NCI-H446 (cell line): Measurements from ENCODE around the gene FAM149A.

Source experiments
- DNase-seq, 2 experiments: peaks; one replicate each; lab custom pipeline; 2025; lab: John Stamatoyannopoulos, UW

The FAM149A gene

GRCh38 chr4:186104114-186104889 lies at the start of gene FAM149A:
Gene FAM149A (plus strand): TSS chr4:186104704.
- no peak for DNase-seq

GRCh38 chr4:186058253-186058979 lies 46.1 kb upstream of the FAM149A start:
- no peak for DNase-seq

- DNase-seq, result no peak
Observed at GRCh38 chr4:186058980-186059316, 45.6 kb upstream of the FAM149A start.

DNA sequence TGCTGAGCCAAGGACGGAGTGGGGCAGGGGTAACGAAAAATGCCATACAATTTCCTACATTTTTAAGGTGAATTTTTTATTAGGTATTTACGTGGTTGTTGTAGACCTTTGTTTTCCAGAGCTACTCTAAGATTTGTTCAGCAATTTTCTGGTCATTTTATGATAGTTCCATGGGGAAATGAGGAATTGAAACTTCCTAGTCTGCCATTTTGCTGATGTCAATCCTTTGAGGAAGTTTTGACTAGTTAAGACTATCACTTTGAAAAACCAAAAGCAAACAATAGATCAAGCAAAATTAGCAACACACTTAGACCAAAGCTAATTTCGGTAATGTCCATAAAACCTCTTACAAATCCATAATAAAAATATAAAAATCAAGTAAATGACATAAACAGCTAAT lies 42.6 kb upstream of the FAM149A start:
- DNase-seq, result no peak

DNA sequence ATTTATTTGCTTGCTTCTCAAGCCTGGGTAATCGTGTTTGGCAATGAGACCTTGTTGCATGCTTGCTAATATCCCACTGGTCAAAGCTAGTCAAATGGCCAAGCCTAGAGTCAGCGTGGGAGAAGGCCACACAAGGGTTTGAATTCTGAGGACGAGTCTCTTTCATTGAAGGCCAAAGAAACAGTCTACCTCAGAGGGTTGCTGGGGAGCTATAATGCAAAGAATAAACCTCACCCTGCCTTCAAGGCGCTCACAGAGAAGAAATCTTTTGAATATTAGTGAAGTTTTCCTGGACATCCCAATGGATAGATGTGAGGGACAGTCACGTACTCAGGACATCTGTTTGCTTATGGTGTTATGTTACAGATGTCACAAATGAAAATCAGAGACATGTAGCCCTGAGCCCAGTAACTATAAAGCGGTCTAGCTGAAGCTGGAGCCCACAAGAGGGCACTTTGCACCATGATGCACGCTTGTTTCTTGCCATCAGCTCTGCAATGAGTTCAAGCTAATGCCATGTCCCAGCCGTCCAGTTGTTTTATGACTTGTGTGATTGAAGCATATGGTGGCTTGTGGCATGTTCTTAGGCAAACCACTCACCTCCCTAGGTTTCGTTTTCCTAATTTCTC lies 36.6 kb upstream of the FAM149A start:
- DNase-seq, result no peak

DNA sequence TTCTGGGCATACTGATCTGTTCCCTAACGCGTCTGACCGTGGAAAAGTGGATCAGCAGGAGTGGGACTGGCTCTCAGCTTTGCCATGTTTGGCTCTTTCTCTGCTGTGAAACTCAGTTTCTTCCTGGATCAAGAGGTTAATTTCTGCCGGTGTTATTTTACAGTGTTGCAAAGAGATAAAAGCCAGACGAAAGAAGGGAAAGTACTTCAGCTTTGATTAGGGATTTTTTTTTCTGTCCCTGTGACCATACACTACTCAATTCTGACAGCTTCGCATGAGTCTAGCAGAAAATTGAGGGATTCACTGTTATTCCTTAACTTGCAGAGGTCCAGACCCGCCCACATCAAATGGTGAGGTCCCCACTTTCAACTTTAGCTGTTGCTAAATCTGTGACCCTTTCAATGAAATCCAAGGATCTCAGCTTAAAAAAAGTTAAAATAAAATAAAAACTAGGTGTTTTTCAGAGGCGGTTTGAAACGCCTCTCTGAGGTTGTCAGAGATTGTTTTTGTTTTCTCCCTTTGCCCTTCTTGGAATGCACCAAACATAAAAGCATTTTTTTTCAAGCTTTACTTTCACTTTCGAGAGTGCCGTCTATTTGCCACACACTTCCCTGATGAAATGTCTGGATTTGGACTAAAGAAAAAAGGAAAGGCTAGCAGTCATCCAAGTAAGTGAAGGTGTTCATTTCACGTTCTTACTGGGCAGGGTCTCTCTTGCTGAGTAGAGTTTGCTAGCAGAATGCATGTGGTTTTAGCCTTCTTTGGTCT lies 35.7 kb upstream of the FAM149A start, which contains the start of gene TLR3:
Gene TLR3, plus strand, starts transcription at position 576 of the 768 bp plus-strand sequence. CDS start 7,464 bp downstream, outside the sequence.
- no peak for DNase-seq

- DNase-seq, result no peak
Observed at GRCh38 chr4:186069729-186070128, 34.8 kb upstream of the FAM149A start.

GRCh38 chr4:186072516-186072915 lies 32.0 kb upstream of the FAM149A start:
- DNase-seq, result no peak

DNA sequence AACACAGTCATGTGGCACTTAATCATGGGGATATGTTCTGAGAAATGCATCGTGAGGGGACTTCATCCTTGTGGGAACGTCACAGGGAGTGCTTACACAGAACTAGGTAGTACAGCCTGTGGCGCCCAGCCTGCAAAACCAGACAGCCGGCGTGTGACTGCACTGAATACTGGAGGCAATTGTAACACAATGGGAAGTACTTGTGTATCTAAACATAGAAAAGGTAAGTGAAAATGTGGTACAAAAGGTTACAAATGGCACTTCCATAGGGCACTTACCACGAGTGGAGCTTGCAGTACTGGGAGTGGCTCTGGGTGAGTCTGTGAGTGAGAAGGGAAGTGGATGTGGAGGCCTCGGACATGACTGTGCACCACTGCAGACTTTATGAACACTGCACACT lies 30.3 kb upstream of the FAM149A start:
- no peak for DNase-seq

GRCh38 chr4:186078981-186079638 lies 25.4 kb upstream of the FAM149A start:
- DNase-seq, result no peak

DNA sequence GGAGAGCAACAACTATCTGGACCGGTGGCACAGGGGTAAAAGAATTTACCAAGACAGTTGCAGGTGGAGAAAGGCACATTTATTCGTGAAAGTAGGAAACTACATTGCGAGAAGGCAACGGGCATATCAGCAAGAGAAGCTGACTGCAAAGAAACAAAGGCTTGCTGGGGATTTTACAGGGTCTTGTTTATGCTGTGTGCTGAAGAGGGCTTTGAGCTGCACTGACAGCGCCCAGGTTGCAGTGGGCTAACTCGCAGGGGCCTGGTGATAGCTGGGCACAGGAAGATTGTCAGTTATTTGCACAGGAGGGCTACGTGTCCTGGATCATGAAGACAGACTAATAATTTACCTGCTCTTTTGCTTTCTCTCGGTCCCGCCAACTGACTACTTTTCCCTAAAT lies 24.8 kb upstream of the FAM149A start:
- no peak for DNase-seq

GRCh38 chr4:186081202-186081807 lies 23.2 kb upstream of the FAM149A start:
- DNase-seq, result no peak

DNA sequence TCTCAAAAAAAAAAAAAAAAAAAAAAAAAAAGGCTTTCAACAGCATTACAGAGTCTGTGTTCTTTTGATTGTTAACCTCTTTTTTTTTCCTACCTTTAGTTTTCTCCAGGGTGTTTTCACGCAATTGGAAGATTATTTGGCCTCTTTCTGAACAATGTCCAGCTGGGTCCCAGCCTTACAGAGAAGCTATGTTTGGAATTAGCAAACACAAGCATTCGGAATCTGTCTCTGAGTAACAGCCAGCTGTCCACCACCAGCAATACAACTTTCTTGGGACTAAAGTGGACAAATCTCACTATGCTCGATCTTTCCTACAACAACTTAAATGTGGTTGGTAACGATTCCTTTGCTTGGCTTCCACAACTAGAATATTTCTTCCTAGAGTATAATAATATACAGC lies 22.3 kb upstream of the FAM149A start:
- DNase-seq, result no peak

GRCh38 chr4:186088523-186088922 lies 16.0 kb upstream of the FAM149A start:
- DNase-seq, result no peak

GRCh38 chr4:186092296-186092695 lies 12.2 kb upstream of the FAM149A start:
- no peak for DNase-seq

DNA sequence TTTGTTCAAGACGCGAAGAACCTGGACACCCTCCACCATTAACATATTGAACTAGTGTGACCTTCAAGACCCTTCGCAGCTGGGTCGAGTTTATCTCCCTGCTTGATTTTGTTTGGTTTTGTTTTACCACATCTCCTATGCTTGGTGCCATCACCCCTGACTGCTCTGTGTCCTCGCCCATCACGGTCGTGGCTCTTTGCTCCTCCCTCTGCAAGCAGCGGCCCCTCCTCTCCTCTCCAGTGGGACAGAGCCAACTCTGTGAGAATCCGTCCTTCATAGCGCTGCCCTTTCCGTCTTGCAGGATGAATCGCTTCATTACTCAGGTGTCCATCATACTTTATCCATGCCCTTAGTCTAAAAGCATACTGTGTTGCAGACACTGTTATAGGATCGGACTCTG lies 9.1 kb upstream of the FAM149A start:
- DNase-seq, result no peak

GRCh38 chr4:186096681-186097165 lies 7.8 kb upstream of the FAM149A start:
- no peak for DNase-seq

- no peak for DNase-seq
Observed at GRCh38 chr4:186097386-186097785, 7.1 kb upstream of the FAM149A start.

GRCh38 chr4:186102931-186103330 lies 1.6 kb upstream of the FAM149A start:
- DNase-seq, result no peak

DNA sequence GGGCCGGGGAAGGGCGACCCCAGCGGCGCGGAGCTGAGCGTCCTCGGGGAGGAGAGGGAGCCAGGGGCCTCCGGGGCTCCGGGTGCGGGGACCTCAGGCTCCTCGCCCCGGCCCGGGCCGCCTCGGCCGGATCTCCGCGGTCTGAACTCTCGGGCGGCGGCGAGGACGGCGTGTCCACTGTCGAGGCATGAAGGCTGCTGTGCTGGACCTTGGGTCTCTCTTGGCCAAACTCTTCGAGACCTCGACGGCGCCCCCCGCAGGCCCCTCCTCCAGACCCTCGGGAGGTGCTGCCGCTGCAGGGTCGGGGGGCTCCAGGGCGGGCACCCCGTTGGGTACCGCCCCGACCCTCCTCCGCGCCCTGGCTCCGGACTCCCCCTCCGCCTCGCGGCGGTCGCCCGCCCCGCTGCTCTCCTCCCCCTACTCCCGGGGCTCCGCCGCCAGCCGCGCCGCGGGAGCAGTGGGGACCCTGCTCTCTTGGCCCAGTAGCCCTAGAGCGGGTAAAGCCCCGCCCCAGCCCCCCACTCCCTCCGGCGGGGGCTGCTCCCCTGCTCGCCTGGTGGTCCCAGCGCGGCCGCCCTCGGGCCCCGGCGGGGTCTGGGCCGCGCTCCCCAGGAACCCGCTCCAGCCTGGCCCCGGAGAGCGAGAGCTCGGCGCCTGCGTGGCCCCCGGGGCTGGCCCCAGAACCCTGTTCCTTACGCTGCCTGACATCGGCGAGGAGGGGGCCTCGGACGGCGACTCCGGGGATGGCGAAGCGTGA lies 564 bp downstream of the FAM149A start:
- DNase-seq, result no peak
